GM23338 (cell line): Measurements from ENCODE around the gene FSTL3. TPM values are rescaled to one million over a fixed set of nuclear protein-coding genes. Genes with fewer than 3 reads are reported as not detected.

ENCODE experiments used
- ATAC-seq: fragments of 200-7000 bp; cut with Tn5 transposase; 3 replicates; pipeline ENCODE4 v1.9.1; 2020
- DNase-seq: peaks from one replicate; pipeline ENCODE4 v3.0.0-alpha.2; 2015; ENCODE audit warnings: low spot score
- H2AFZ ChIP-seq: fragments of 200-600 bp; sonication (generic); 2 replicates; pipeline ENCODE4 v1.8.0; 2016; ENCODE audit warnings: antibody characterized with exemption, mild to moderate bottlenecking, moderate library complexity
- H3F3A ChIP-seq: fragments of 200-600 bp; sonication (generic); replicated peaks from 2 replicates; pipeline ENCODE4 v1.8.0; 2017; ENCODE audit warnings: antibody characterized with exemption, mixed run types, low read depth
- H3K27ac ChIP-seq: fragments of 200-600 bp; sonication (generic); 2 replicates; pipeline ENCODE4 v1.6.1; 2016; ENCODE audit warnings: low read depth
- H3K27me3 ChIP-seq: fragments of 200-600 bp; sonication (generic); 2 replicates; pipeline ENCODE4 v1.8.0; 2016; ENCODE audit warnings: mild to moderate bottlenecking, mixed run types, moderate library complexity; ENCODE audit not compliant: insufficient read depth
- H3K36me3 ChIP-seq: fragments of 200-600 bp; sonication (generic); 2 replicates; pipeline ENCODE4 v1.8.0; 2016; ENCODE audit warnings: mild to moderate bottlenecking; ENCODE audit not compliant: insufficient read depth
- H3K4me1 ChIP-seq: fragments of 200-600 bp; sonication (generic); 2 replicates; pipeline ENCODE4 v1.8.0; 2016; ENCODE audit warnings: mild to moderate bottlenecking, moderate library complexity; ENCODE audit not compliant: insufficient read depth
- H3K4me2 ChIP-seq: fragments of 200-600 bp; sonication (generic); 2 replicates; pipeline ENCODE4 v1.7.1; 2017; ENCODE audit warnings: mixed run types
- H3K4me3 ChIP-seq: fragments of 200-600 bp; sonication (generic); 2 replicates; pipeline ENCODE4 v1.6.1; 2016; ENCODE audit warnings: mixed run types
- H3K79me2 ChIP-seq: fragments of 200-600 bp; sonication (generic); replicated peaks from 2 replicates; pipeline ENCODE4 v1.8.0; 2017; ENCODE audit warnings: mild to moderate bottlenecking; ENCODE audit not compliant: insufficient read depth
- H3K9me2 ChIP-seq: fragments of 200-600 bp; sonication (generic); 2 replicates; pipeline ENCODE4 v1.8.0; 2017; ENCODE audit not compliant: insufficient read depth
- H4K20me1 ChIP-seq: fragments of 200-600 bp; sonication (generic); replicated peaks from 2 replicates; pipeline ENCODE4 v1.8.0; 2017; ENCODE audit warnings: mild to moderate bottlenecking; ENCODE audit not compliant: insufficient read depth
- H3K27ac Mint-ChIP-seq: 2 replicates; pipeline ENCODE4 v1.8.0; 2020; ENCODE audit warnings: inconsistent platforms, mild to moderate bottlenecking, moderate library complexity, mixed read lengths
- H3K27me3 Mint-ChIP-seq: 3 replicates; pipeline ENCODE4 v1.8.0; 2022; ENCODE audit warnings: low read depth, mild to moderate bottlenecking, moderate library complexity, mixed read lengths, inconsistent platforms; ENCODE audit not compliant: insufficient read depth, poor library complexity
- H3K36me3 Mint-ChIP-seq: 3 replicates; pipeline ENCODE4 v1.8.0; 2021; ENCODE audit warnings: low read depth, mild to moderate bottlenecking, inconsistent platforms, moderate library complexity, mixed read lengths
- H3K4me1 Mint-ChIP-seq: 3 replicates; pipeline ENCODE4 v1.8.0; 2020; ENCODE audit warnings: mild to moderate bottlenecking, inconsistent platforms, mixed read lengths
- H3K4me3 Mint-ChIP-seq: 3 replicates; pipeline ENCODE4 v1.8.0; 2021; ENCODE audit warnings: moderate library complexity, mild to moderate bottlenecking, inconsistent platforms, mixed read lengths
- H3K9me3 Mint-ChIP-seq: 3 replicates; pipeline ENCODE4 v1.8.0; 2020; ENCODE audit warnings: moderate library complexity, mild to moderate bottlenecking, inconsistent platforms, mixed read lengths
- EZH2 ChIP-seq: fragments of 200-600 bp; sonication (generic); IDR thresholded peaks from one replicate; pipeline ENCODE4 v1.8.0; 2017; ENCODE audit warnings: antibody characterized with exemption, mild to moderate bottlenecking, low read depth; ENCODE audit not compliant: unreplicated experiment
- JUNB ChIP-seq: IDR thresholded peaks from one replicate; pipeline ENCODE4 v1.6.1; 2016; ENCODE audit warnings: antibody characterized with exemption; ENCODE audit not compliant: unreplicated experiment
- ZNF462 ChIP-seq: fragments of 250-450 bp; sonication (Bioruptor Pico); IDR thresholded peaks from 2 replicates; pipeline ENCODE4 v1.5.0; 2020; ENCODE audit warnings: mild to moderate bottlenecking, moderate library complexity
- polyA plus RNA-seq: library from polyadenylated mRNA; unstranded; fragments of >200 nt; fragmentation: Nextera tagmentation; extraction: Ambion mirVana; gene quantifications from 2 replicates; pipeline ENCODE4 v1.2.1, GENCODE V29; 2016
- total RNA-seq: library from RNA; depleted of rRNA; stranded (reverse); fragments of >200 nt; shearing (Covaris generic); gene quantifications from 2 replicates; pipeline ENCODE4 v1.2.3, GENCODE V29; 2014

FSTL3 gene
- total and polyA plus RNA-seq, 2 experiments from 2014 or later: 3.1 to 10.1 TPM

GRCh38 chr19:708154-709143 lies 32.3 kb downstream of the FSTL3 start, which contains the start of gene PALM (continued):
- no peak for TF ChIP-seq ZNF462 (CRISPR knock-in tag)

GRCh38 chr19:709196-709964 lies 33.2 kb downstream of the FSTL3 start:
- Histone ChIP-seq H3K4me2 (peak overlapping the region; percentile 90), H3K9me2 (no peaks in the 10 kb centered on the region), H3K4me3 (peak overlapping the region; percentile 69), H2AFZ (peak overlapping the region; percentile 43; the same call in 1 of the 2 replicates), H3K36me3 (no peaks in the 10 kb centered on the region), H3K4me1 (peaks cover 10% of the 10 kb centered on the region; the same call in 1 of the 2 replicates), H3K27me3 (peaks cover 10% of the 10 kb centered on the region), H3F3A (0 out of 2 replicates have a peak, but pooled peaks cover 16% of the 10 kb centered on the region), H4K20me1 (0 out of 2 replicates have a peak, but pooled peaks cover 6% of the 10 kb centered on the region), H3K27ac (no peak overlapping the region), H3K79me2 (no peaks in the 10 kb centered on the region)
- TF ChIP-seq EZH2 (peak; percentile 39), JUNB (no peak)
- ATAC-seq (peak; percentile 57), DNase-seq (peak; percentile 49)
- Mint-ChIP-seq H3K36me3 (peaks cover 4% of the 10 kb centered on the region; the same call in 1 of the 3 replicates), H3K4me3 (peak overlapping the region; percentile 65), H3K4me1 (peaks cover 13% of the 10 kb centered on the region), H3K9me3 (peaks cover 12% of the 10 kb centered on the region; the same call in 2 of the 3 replicates), H3K27me3 (peaks cover 13% of the 10 kb centered on the region), H3K27ac (no peak overlapping the region)
